SK-N-SH (cell line): ENCODE data around the gene MLLT10. TPM values are rescaled to one million over a fixed set of nuclear protein-coding genes. Genes with fewer than 3 reads are reported as not detected.

Experiments
- CTCF ChIA-PET: fragments of 300-600, 350-600 bp; formaldehyde crosslinking; extraction: SDS; loops from one replicate; lab custom pipeline; 2021; lab: Yijun Ruan, JAX
- POLR2A ChIA-PET: fragments of 350-600 bp; sonication (Branson Sonifier 250); formaldehyde crosslinking; extraction: SDS; loops from one replicate; lab custom pipeline; 2020; ENCODE audit warnings: antibody characterized with exemption, inconsistent platforms; lab: Yijun Ruan, JAX
- DNase-seq: peaks from one replicate; pipeline ENCODE4 v3.0.0; 2012
- H2AFZ ChIP-seq: fragments of 200-600 bp; sonication (generic); 2 replicates; pipeline ENCODE4 v1.8.1; 2016; ENCODE audit warnings: antibody characterized with exemption, mild to moderate bottlenecking, low read depth
- H3F3A ChIP-seq: fragments of 200-600 bp; sonication (generic); replicated peaks from 2 replicates; pipeline ENCODE3; 2016; ENCODE audit warnings: antibody characterized with exemption, mild to moderate bottlenecking; ENCODE audit not compliant: insufficient read depth
- H3K27ac ChIP-seq, 2 experiments: fragments of 200-500 bp in 1 of 2; fragments of 200-600 bp in 1 of 2; sonication (Bioruptor generic) in 1 of 2; sonication (generic), shearing (Covaris generic) in 1 of 2; 2 replicates each; pipeline versions ENCODE4 v1.5.1 to v1.6.1; 2014 to 2016; ENCODE audit warnings: low read depth in 2 of 2, inconsistent platforms in 1 of 2, low read length in 1 of 2, mild to moderate bottlenecking in 1 of 2, mixed read lengths in 1 of 2
- H3K27me3 ChIP-seq: fragments of 200-600 bp; sonication (generic), shearing (Covaris generic); 2 replicates; pipeline ENCODE4 v1.6.1; 2016; ENCODE audit warnings: mixed run types; ENCODE audit not compliant: insufficient read depth
- H3K36me3 ChIP-seq, 2 experiments: fragments of 200-500 bp in 1 of 2; fragments of 200-600 bp in 1 of 2; sonication (Bioruptor generic) in 1 of 2; sonication (generic) in 1 of 2; replicated peaks in 1 of 2; 2 replicates each; pipeline versions ENCODE3 to v1.5.1; 2014 to 2016; ENCODE audit warnings: low read length in 1 of 2, mild to moderate bottlenecking in 1 of 2; ENCODE audit not compliant: insufficient read depth in 2 of 2, control insufficient read depth in 1 of 2
- H3K4me1 ChIP-seq, 2 experiments: fragments of 200-500 bp in 1 of 2; fragments of 200-600 bp in 1 of 2; sonication (Bioruptor generic) in 1 of 2; sonication (generic), shearing (Covaris generic) in 1 of 2; 2 replicates each; pipeline versions ENCODE4 v1.5.1 to v1.6.1; 2014 to 2016; ENCODE audit warnings: low read depth in 1 of 2, low read length in 1 of 2, mixed run types in 1 of 2; ENCODE audit not compliant: insufficient read depth in 2 of 2, control insufficient read depth in 1 of 2
- H3K4me2 ChIP-seq: fragments of 200-600 bp; sonication (generic), shearing (Covaris generic); 2 replicates; pipeline ENCODE4 v1.6.1; 2017; ENCODE audit warnings: mixed run types
- H3K4me3 ChIP-seq, 2 experiments: fragments of 200-500 bp in 1 of 2; fragments of 200-600 bp in 1 of 2; sonication (Bioruptor generic) in 1 of 2; sonication (generic), shearing (Covaris generic) in 1 of 2; 2 replicates each; pipeline versions ENCODE4 v1.5.1 to v1.8.1; 2014 to 2016; ENCODE audit warnings: low read depth in 2 of 2, inconsistent platforms in 1 of 2, low read length in 1 of 2, mild to moderate bottlenecking in 1 of 2, mixed read lengths in 1 of 2, moderate library complexity in 1 of 2
- H3K79me2 ChIP-seq: fragments of 200-600 bp; sonication (generic); 2 replicates; pipeline ENCODE4 v1.8.1; 2017; ENCODE audit warnings: mild to moderate bottlenecking; ENCODE audit not compliant: insufficient read depth
- H3K9ac ChIP-seq: fragments of 200-600 bp; sonication (generic); 2 replicates; pipeline ENCODE4 v1.6.1; 2017; ENCODE audit warnings: mixed run types
- H3K9me2 ChIP-seq: fragments of 200-600 bp; sonication (generic); 2 replicates; pipeline ENCODE4 v1.6.1; 2017; ENCODE audit warnings: mixed run types
- H3K9me3 ChIP-seq: fragments of 200-600 bp; sonication (generic); 2 replicates; pipeline ENCODE4 v1.6.1; 2017; ENCODE audit warnings: mixed run types, mild to moderate bottlenecking, moderate library complexity
- H4K20me1 ChIP-seq: fragments of 200-600 bp; sonication (generic); 2 replicates; pipeline ENCODE4 v1.6.1; 2017; ENCODE audit warnings: mild to moderate bottlenecking, mixed run types; ENCODE audit not compliant: insufficient read depth
- CHD2 ChIP-seq: fragments of 150-350 bp; IDR thresholded peaks from 2 replicates; pipeline ENCODE4 v1.6.1; 2018; ENCODE audit warnings: low read length; ENCODE audit not compliant: partially characterized antibody
- ELF1 ChIP-seq: IDR thresholded peaks from 2 replicates; pipeline ENCODE4 v1.4.0; 2012
- EP300 ChIP-seq, 2 experiments: IDR thresholded peaks; 2 replicates each; pipeline versions ENCODE4 v1.4.0 to v1.6.1; 2012; ENCODE audit warnings: borderline replicate concordance in 1 of 2, low read depth in 1 of 2, low read length in 1 of 2
- EZH2phosphoT487 ChIP-seq: fragments of 200-600 bp; sonication (generic); IDR thresholded peaks from 2 replicates; pipeline ENCODE4 v1.6.1; 2017; ENCODE audit warnings: low read depth, mixed run types, mild to moderate bottlenecking, antibody characterized with exemption, moderate library complexity, borderline replicate concordance
- FOXJ3 ChIP-seq: sonication (generic); formaldehyde crosslinking; IDR thresholded peaks from 2 replicates; pipeline ENCODE4 v1.5.1; 2020; ENCODE audit warnings: mild to moderate bottlenecking, missing genetic modification reagents
- FOXM1 ChIP-seq: IDR thresholded peaks from 2 replicates; pipeline ENCODE4 v1.4.0; 2012; ENCODE audit warnings: low read depth, mild to moderate bottlenecking
- JUND ChIP-seq: IDR thresholded peaks from 2 replicates; pipeline ENCODE4 v1.4.0; 2012
- MEF2A ChIP-seq: IDR thresholded peaks from 2 replicates; pipeline ENCODE4 v1.4.0; 2012; ENCODE audit warnings: low read depth, borderline replicate concordance
- MXI1 ChIP-seq: IDR thresholded peaks from 2 replicates; pipeline ENCODE4 v1.6.1; 2012; ENCODE audit warnings: mild to moderate bottlenecking, low read depth, low read length, improper control_type of control experiment
- NRF1 ChIP-seq: IDR thresholded peaks from 2 replicates; pipeline ENCODE4 v1.6.1; 2012; ENCODE audit warnings: low read depth, mild to moderate bottlenecking, low read length
- POLR2AphosphoS5 ChIP-seq: IDR thresholded peaks from 2 replicates; pipeline ENCODE4 v1.6.1; 2012; ENCODE audit warnings: low read depth, low read length
- RCOR1 ChIP-seq: fragments of 150-350 bp; IDR thresholded peaks from 2 replicates; pipeline ENCODE4 v1.6.1; 2017; ENCODE audit warnings: antibody characterized with exemption, low read length
- RXRA ChIP-seq: IDR thresholded peaks from 2 replicates; pipeline ENCODE4 v1.4.0; 2012; ENCODE audit warnings: low read depth, mild to moderate bottlenecking, borderline replicate concordance
- SIN3A ChIP-seq: IDR thresholded peaks from 2 replicates; pipeline ENCODE4 v1.6.1; 2012; ENCODE audit warnings: low read depth, mild to moderate bottlenecking, low read length, moderate library complexity, borderline replicate concordance
- TEAD4 ChIP-seq: IDR thresholded peaks from 2 replicates; pipeline ENCODE4 v1.4.0; 2012; ENCODE audit warnings: mild to moderate bottlenecking, borderline replicate concordance; ENCODE audit not compliant: insufficient read depth
- YY1 ChIP-seq: IDR thresholded peaks from 2 replicates; pipeline ENCODE4 v1.4.0; 2012; ENCODE audit warnings: low read depth, mild to moderate bottlenecking
- WGBS: methylation state at CpG from one replicate; pipeline ENCODE4 v1.1.6; 2017; ENCODE audit warnings: low lambda C conversion rate; 5-methylcytosine and 5-hydroxymethylcytosine counted together
- polyA plus RNA-seq, 3 experiments: library from polyadenylated mRNA; depleted of rRNA; stranded (reverse); fragments of >200 nt; gene quantifications; 2 replicates each; pipeline ENCODE4 v1.2.3, GENCODE V29; 2012
- TF ChIP-seq, protein P1 (sequence below): IDR thresholded peaks from 2 replicates; pipeline ENCODE4 v1.6.1; 2012; ENCODE audit warnings: mild to moderate bottlenecking, low read depth, low read length, moderate library complexity
- TF ChIP-seq, protein P2 (sequence below): IDR thresholded peaks from 2 replicates; pipeline ENCODE4; 2012
- TF ChIP-seq, protein P3 (sequence below): fragments of 200-600 bp; sonication (generic); IDR thresholded peaks from 2 replicates; pipeline ENCODE4 v1.6.1; 2017; ENCODE audit warnings: antibody characterized with exemption, mild to moderate bottlenecking, moderate library complexity
- TF ChIP-seq, protein P4 (sequence below): fragments of 150-350 bp; IDR thresholded peaks from 2 replicates; pipeline ENCODE4 v1.6.1; 2017; ENCODE audit warnings: antibody characterized with exemption, low read length, low read depth, borderline replicate concordance

MLLT10 gene
- polyA plus RNA-seq, 1 of the 3 experiments (the other 2 are of a cell fraction), result 26.0 TPM

DNA sequence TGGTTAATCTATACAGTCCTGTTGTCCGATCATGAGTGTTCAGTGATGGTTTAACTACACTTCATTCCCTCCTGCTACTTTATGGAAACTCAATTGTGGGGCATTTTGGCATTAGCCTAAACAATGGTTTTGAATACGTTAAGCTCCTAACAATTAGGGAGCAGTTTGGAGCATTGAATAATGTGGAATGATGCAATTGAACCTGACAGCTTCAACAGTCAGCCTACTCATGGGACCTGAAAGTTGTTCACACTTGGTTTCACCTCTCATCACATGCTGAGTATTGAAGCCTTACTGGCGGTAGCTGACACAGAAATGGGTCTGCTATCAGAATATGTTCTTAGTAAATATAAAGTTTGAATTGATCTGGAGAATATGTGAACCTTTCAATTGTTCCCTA is 186.1 kb downstream of the MLLT10 start:
- Histone ChIP-seq H3K9me3 (no peaks in the 10 kb centered on the region), H3K9me2 (no peaks in the 10 kb centered on the region), H4K20me1 (peaks cover 14% of the 10 kb centered on the region), H3K4me2 (no peak overlapping the region), H3K79me2 (peaks cover 24% of the 10 kb centered on the region), H3K9ac (no peak overlapping the region), H3F3A (peaks cover 23% of the 10 kb centered on the region), H3K27me3 (no peaks in the 10 kb centered on the region), H3K27ac (no peak overlapping the region), H3K4me3 (no peak overlapping the region), H2AFZ (no peak overlapping the region), H3K4me1 (peaks cover 23 to 31% of the 10 kb centered on the region in 2 experiments; a peak in 3 of 4 replicates), H3K36me3 (peaks cover 29 to 41% of the 10 kb centered on the region in 2 experiments)
- CTCF ChIA-PET, result interaction anchor here (0.7 to 1.5 kb wide), 2 partner anchors 12 to 37 kb away, joined by 4 to 5 read pairs; no protein-coding TSS in a partner anchor
- POLR2A ChIA-PET, result no interaction called here
- WGBS, result 91% methylated on average over 3 of the region's 3 CpGs
- TF ChIP-seq, protein P1, sequence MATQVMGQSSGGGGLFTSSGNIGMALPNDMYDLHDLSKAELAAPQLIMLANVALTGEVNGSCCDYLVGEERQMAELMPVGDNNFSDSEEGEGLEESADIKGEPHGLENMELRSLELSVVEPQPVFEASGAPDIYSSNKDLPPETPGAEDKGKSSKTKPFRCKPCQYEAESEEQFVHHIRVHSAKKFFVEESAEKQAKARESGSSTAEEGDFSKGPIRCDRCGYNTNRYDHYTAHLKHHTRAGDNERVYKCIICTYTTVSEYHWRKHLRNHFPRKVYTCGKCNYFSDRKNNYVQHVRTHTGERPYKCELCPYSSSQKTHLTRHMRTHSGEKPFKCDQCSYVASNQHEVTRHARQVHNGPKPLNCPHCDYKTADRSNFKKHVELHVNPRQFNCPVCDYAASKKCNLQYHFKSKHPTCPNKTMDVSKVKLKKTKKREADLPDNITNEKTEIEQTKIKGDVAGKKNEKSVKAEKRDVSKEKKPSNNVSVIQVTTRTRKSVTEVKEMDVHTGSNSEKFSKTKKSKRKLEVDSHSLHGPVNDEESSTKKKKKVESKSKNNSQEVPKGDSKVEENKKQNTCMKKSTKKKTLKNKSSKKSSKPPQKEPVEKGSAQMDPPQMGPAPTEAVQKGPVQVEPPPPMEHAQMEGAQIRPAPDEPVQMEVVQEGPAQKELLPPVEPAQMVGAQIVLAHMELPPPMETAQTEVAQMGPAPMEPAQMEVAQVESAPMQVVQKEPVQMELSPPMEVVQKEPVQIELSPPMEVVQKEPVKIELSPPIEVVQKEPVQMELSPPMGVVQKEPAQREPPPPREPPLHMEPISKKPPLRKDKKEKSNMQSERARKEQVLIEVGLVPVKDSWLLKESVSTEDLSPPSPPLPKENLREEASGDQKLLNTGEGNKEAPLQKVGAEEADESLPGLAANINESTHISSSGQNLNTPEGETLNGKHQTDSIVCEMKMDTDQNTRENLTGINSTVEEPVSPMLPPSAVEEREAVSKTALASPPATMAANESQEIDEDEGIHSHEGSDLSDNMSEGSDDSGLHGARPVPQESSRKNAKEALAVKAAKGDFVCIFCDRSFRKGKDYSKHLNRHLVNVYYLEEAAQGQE, result no peak
- no peak for TF ChIP-seq FOXJ3
- TF ChIP-seq, protein P2, sequence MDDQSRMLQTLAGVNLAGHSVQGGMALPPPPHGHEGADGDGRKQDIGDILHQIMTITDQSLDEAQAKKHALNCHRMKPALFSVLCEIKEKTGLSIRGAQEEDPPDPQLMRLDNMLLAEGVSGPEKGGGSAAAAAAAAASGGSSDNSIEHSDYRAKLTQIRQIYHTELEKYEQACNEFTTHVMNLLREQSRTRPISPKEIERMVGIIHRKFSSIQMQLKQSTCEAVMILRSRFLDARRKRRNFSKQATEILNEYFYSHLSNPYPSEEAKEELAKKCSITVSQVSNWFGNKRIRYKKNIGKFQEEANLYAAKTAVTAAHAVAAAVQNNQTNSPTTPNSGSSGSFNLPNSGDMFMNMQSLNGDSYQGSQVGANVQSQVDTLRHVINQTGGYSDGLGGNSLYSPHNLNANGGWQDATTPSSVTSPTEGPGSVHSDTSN, result no peak
- TF ChIP-seq CHD2, result no peak
- no peak for TF ChIP-seq FOXM1
- TF ChIP-seq, protein P3, sequence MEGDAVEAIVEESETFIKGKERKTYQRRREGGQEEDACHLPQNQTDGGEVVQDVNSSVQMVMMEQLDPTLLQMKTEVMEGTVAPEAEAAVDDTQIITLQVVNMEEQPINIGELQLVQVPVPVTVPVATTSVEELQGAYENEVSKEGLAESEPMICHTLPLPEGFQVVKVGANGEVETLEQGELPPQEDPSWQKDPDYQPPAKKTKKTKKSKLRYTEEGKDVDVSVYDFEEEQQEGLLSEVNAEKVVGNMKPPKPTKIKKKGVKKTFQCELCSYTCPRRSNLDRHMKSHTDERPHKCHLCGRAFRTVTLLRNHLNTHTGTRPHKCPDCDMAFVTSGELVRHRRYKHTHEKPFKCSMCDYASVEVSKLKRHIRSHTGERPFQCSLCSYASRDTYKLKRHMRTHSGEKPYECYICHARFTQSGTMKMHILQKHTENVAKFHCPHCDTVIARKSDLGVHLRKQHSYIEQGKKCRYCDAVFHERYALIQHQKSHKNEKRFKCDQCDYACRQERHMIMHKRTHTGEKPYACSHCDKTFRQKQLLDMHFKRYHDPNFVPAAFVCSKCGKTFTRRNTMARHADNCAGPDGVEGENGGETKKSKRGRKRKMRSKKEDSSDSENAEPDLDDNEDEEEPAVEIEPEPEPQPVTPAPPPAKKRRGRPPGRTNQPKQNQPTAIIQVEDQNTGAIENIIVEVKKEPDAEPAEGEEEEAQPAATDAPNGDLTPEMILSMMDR, result no peak
- TF ChIP-seq RXRA, result no peak
- TF ChIP-seq RCOR1, result no peak
- DNase-seq, result no peak

DNA sequence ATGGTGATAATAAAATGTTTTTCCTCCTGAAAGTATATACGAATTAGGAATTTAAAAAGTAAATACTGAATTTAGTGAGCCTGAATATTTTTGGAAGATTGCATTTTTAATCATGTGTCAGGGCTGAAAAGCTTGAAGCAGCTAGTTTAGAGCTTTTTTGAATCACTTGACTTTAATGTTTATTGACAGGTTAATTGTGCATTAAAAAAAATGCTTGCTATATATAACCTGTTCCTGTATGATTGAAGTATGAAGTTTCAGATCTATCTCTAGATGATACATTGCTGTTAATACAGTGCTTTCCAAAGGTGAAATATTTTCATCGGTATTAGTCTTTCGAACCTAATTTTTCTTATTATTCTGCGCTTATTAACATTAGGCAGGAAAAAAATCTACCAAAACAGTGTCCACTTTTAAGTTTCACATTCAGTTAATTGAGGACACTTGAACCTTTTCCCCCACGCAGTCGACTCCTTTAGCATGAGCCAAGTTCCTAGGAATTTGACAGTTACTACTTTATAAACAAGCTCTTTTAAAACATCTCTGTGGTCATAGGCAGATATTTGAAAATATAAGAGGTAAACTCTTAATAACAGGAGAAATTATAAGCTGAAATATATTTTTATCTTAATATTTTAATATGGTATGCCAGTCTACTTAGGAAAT is 187.1 kb downstream of the MLLT10 start:
- Histone ChIP-seq H3F3A (peaks cover 18% of the 10 kb centered on the region), H3K36me3 (peaks cover 23 to 38% of the 10 kb centered on the region in 2 experiments), H3K9ac (no peak overlapping the region), H3K4me1 (peaks cover 20 to 28% of the 10 kb centered on the region in 2 experiments; a peak in 3 of 4 replicates), H3K27ac (no peak overlapping the region), H2AFZ (no peak overlapping the region), H4K20me1 (peaks cover 17% of the 10 kb centered on the region), H3K4me3 (no peak overlapping the region), H3K79me2 (peaks cover 25% of the 10 kb centered on the region), H3K4me2 (no peak overlapping the region), H3K27me3 (no peaks in the 10 kb centered on the region), H3K9me2 (no peaks in the 10 kb centered on the region), H3K9me3 (no peaks in the 10 kb centered on the region)
- ChIA-PET CTCF (no interaction called here), POLR2A (no interaction called here)
- WGBS, result 85% methylated on average over 6 of the region's 6 CpGs
- no peak for DNase-seq
- TF ChIP-seq MEF2A (no peak), CHD2 (no peak), EZH2phosphoT487 (no peak), EP300 (IDR thresholded peaks at IDR 0.05; ENCODE audit: borderline replicate concordance in 1 of 2, low read depth in 1 of 2, low read length in 1 of 2) (no peak), ELF1 (no peak), YY1 (no peak), TEAD4 (no peak), SIN3A (no peak), MXI1 (no peak), FOXJ3 (no peak), NRF1 (no peak), RCOR1 (no peak), POLR2AphosphoS5 (no peak), JUND (no peak)
- TF ChIP-seq, protein P4, sequence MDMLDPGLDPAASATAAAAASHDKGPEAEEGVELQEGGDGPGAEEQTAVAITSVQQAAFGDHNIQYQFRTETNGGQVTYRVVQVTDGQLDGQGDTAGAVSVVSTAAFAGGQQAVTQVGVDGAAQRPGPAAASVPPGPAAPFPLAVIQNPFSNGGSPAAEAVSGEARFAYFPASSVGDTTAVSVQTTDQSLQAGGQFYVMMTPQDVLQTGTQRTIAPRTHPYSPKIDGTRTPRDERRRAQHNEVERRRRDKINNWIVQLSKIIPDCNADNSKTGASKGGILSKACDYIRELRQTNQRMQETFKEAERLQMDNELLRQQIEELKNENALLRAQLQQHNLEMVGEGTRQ, result no peak
